HG02973 (cell line): ENCODE results near the gene CCDC60.

ENCODE experiments used
- ATAC-seq: cut with Tn5 transposase; IDR thresholded peaks from one replicate; pipeline ENCODE4 v1.9.1; 2021; ENCODE audit warnings: moderate library complexity; ENCODE audit not compliant: unreplicated experiment

The CCDC60 gene

DNA sequence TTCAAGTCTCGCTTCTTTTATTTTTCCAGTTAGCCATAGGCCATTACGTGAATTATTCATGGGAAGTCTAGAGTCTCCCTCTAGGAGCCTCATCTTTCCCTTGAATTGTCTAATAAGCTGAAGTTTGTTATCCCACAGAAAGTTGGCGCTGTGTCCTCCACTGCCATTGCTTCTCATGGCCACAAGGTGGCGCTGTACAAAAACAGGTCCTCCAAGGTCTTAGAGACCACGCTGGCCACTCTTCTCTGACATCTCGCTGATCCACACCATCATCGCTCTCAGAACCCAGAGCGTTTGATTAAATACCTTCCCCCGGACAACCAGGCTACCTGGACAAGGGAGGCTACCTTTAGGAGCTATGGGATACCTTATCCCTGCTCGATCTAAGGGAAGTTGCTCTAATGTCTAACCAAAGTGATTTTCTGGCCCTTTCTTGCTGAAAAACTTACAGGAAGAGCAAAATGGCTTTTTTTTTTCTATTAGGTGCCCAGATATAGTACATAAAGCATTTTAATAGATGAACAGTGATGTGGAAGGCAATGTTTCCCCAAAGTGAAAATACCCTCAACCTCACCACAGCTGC lies 110.0 kb downstream of the CCDC60 start:
- ATAC-seq = peak; percentile 85

DNA sequence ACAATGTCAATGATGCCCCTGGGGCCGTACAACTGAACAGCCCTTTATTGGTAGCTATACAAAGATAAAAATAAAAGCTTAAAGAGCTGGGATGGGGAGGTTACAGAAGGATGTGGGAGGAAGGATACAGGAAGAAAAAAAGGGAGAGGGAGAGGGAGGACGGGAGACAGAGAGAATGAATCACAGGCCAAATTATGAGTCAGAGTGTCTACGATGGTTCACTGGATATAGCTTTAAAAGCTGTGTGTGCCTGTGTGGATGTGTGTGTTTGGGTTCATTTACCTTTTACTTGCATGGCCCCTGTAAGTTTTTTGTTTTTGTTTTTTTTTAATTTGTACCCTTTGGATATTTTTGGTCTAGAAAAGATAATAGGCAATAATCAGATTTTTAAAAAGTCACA lies 111.9 kb downstream of the CCDC60 start:
- no peak for ATAC-seq

DNA sequence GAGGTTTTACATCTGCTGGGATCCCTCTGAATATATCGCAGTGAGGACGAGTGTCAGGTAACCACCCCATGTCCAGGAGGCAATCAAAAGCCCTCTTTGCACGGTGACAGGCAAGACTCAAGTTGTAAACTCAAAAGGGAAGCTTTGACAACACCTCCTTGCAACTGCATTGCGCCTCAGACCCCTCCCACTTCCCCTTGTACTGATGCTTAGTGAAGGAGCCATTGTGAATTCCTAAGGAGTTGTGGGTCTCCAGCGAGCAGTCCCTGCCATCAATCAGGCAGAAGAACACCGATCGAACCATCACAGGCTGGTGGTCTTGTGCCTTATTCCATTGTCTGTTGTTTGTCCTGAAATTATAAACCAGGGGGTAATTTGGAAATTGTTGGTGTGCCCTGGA lies 112.6 kb downstream of the CCDC60 start:
- no peak for ATAC-seq

DNA sequence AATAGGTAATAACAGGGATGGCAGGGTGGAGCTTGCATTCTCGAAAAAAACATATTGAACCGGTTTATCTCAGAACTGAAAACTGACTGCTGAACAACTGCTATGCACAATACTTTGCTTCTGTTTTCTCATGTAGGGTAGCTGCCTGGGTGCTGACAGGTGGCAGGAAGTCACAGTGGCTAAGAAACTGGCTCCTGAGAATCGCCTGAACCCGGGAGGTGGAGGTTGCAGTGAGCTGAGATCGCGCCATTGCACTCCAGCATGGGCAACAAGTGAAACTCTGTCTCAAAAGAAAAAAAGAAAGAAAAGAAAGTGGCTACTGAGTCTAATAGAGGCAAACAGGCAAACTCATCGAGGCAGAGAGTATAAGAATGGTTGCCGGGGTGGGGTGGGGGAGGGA lies 113.1 kb downstream of the CCDC60 start:
- no peak for ATAC-seq

DNA sequence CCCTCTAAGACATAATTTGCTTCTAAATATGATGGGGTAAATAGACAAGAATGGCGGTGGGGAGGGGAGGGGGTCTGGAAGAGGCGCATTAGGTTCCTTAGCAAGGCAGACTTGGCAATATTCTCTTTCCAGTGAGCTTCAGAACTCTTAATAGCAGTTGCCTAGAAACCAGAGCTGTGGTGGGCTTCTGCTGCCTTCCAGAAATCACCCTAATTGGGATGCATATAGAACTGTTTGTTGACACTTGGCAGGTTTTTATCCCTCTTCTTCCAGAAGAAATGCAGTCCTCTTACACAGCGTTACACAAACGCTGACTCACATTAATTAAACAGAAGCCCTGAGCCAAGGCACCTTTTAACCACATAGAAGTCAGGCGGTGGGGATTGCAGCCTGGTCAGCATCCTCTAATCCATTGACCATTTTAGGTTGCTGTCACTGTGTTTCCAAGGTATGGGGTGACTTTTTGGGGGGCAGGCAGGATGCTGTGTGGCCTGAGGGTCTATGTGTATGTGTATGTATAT lies 114.1 kb downstream of the CCDC60 start:
- no peak for ATAC-seq

DNA sequence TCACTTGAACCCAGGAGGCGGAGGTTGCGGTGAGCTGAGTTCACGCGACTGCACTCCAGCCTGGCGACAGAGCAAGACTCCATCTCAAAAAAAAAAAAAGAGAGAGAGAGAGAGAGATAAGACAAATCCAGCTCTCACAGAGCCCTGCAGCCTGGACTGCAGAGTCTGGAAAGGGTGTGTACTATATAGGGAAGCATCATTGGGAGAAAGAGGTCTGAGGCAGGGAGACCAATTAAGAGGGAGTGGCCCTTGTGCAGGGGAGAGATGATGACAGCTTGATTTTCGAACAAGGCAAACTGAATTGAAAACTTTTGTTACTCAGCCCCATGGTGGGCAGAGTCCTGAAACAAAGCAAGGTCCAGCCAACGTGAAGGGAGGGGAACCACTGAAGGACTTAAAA lies 116.2 kb downstream of the CCDC60 start:
- ATAC-seq = no peak

DNA sequence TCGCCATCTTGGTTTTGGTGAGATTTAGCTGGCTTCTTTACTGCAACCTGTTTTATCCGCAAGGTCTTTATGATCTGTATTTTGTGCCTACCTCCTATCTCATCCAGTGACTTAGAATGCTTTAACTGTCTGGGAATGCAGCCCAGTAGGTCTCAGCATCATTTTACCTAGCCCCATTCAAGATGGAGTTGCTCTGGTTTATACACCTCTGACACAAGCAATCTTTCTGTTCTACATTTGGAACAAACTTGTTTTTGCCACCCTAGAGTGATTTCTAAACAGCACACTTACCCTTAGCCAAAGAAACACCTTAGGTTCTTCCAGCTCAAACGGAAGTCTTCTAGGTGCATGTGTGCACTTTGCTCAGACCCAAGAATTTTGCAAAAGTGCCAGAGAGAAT lies 122.3 kb downstream of the CCDC60 start:
- no peak for ATAC-seq

DNA sequence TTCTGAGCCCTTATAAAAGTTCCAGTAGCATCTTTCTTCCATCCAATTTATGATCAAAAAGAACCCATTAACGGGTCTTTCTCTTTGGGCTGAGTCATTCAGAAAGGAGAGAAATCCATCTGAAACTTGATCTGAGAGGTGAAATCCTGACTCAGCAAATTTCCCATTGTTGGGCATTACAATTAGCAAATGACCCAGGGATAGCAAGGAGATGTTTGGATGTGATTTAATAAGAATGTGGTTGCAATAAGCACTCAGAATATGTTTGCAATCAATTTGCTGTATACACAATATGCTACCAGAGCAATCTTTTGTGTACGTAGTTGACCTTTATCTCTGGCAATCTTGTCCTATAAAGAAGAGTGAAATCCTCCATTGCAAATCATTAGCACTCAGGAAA lies 122.7 kb downstream of the CCDC60 start:
- ATAC-seq = no peak

DNA sequence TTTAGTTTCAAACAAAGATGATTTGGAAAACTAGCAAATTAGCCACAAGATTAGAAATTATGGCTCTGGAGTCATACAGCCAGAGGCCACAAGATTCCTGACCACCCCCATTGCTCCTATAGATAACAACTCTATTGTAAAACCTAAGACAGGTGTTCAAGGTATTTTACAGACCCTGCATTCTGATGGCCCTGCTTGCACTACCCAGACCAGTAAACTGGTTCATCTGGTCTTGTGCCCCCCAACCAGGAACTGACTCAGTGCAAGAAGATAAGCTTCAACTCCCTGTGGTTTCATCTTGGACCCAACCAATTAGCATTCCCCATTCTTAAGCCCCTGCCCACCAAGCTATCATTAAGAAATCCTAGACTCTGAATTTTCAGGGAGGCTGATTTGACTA lies 125.0 kb downstream of the CCDC60 start:
- no peak for ATAC-seq

DNA sequence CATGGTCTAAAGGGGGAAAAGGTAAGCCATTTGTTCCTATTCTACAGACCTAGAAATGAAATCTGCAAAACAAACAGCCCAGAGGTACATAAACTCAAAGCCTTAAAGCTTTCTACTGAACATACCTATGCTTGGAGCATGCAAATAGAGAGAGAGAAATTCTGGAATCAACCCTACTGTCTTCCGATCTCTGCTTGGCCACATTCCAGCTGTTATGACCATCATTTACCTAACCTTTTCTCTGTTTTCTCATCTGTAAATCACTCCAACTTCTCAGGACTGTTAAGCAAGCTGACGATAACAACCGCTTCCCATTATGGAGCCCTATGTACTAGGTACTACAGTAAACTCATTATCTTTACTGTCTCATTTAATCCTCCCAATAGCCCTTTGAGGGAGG lies 126.3 kb downstream of the CCDC60 start:
- ATAC-seq = no peak

DNA sequence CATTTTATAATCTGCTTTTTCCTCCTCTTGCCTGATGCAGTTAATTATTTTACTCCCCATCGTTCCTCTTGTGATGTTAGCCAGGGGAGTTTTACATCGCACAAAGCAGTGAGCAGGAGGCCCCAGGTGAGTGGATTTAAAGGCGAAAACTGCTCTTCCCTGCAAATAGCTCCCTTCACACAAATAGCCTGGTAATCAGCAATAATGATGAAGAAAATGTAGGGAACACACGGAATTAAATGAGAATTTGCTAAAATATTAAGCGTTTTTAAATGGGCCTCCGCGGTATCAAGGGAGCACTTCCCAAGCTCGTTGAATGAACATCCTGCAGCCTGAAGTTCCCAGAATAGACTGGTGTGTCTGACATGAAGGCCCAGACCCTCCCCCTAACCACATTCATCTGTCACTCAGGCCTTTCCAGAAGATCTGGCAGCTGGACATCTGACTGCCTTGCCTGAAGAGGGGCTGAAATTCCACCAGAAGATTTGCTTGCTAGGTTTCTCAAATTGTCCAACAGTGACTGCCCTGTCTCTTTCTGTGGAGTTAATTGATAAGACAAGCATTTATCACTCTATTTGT lies 127.2 kb downstream of the CCDC60 start:
- no peak for ATAC-seq

DNA sequence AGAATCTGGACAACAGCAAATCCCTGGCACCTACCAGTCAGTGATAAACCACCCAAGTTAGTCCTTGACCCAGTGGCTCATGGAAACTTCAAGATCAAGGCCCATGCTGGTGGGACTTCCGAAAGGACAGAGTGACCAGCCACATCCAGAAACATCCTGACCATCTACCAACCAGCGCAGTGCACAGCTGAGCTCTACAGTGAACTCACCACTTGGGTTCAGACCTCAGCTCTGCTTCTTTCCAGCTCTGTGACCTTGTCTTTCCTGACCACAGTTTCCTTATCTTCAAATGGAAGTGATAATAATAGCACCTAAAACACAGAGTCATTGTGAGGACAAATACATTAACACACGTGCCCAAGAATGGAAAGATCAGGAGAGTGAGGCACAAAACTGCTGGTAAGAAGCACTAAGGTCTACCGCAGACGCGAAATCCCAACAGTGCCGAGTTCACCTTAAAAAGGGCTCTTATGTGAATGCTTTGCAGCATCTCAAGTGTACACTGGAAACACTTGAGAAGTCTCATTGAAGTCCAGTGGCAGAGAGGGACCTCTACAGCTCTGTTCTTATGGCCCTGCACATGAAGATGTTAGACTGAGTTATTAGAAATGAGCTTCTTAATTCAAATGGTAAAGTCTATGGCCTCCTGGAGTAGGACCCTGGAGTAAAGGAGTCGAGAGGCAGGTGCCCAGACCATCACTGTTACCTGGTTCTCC lies 128.8 kb downstream of the CCDC60 start:
- no peak for ATAC-seq

DNA sequence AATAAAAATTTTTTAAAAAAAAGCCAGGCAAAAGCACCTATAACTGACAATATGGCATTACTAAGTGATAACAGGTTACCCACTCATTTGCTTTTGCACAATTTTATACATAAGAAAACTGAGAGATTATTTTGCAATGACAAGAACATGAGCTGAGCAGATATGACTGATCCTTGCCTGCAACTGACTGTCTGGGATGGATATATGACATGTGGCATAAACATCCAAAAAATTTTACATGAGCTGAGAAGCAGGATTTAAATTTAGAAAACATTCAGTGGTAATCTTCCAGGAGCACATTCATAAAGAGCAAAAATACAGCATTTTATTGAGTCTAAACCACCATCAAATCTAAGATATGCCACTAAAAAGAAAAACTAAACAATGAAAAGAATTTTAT lies 133.8 kb downstream of the CCDC60 start:
- no peak for ATAC-seq

DNA sequence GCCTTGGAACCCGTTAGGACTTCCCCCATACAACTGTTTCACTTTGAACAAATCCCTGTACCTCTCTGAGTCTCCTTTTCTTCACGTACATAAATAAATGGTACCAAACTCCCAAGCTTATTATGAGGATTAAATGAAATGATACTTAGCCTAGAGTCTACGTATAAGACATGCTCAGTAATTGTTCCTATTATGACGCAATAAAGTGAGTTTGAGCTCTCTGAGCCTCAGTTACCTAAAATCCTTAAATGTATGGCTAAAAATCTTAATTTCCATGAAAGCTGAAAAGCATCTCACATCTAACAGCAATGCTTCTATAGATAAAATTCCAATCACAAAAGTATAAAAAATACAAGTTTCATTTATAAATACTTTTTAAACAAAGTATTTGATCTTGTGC lies 141.1 kb downstream of the CCDC60 start:
- ATAC-seq = no peak

DNA sequence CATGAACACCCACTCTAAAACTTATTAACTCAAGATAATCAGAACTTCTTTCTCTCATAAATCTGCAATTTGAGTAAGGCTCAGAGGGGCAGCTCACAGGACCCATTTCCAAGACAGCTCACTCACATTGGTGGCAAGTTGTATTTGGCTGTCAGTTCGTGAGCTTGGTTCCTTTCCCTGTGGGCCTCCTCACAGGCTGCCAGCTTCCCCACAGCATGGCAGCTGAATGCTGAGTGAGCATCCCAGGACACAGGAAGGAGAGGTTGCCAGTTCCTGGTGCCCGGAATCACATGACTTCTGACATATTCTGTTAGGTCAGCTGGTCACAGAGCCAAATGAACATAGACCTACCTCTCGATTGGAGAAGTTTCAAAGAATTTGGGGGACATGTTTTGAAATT lies 142.4 kb downstream of the CCDC60 start:
- no peak for ATAC-seq

DNA sequence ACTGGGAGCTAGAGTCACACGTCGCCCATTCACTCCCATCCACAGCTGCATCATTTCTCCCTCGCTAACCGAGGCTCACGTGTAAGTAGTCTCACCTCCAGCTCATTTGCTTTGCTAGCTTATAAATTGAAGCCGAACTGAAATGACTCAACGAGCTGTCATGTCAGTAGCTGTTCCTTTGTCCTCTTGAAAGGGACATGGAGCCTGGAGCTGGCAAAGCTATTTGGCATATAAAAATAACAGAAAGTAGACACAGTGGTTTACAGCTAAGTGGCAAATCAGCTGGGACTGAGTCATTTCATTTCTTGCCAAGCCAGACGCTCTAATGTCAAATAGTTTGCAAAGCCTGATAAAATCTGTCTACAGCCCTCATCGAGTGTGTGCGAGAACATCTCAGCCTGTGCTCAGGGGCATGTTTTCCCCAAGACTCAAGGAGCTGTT lies 144.6 kb downstream of the CCDC60 start:
- no peak for ATAC-seq

DNA sequence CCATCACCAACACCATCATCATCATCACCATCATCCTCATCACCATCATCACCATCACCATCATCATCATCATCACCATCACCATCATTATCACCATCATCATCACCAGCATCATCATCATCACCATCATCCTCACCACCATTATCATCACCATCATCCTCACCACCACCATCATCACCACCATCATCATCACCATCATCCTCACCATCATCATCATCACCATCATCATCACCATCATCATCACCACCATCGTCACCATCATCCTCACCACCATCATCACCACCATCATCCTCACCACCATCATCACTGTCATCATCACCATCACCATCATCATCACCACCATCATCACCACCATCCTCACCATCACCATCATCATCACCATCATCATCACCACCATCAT lies 146.0 kb downstream of the CCDC60 start:
- no peak for ATAC-seq

DNA sequence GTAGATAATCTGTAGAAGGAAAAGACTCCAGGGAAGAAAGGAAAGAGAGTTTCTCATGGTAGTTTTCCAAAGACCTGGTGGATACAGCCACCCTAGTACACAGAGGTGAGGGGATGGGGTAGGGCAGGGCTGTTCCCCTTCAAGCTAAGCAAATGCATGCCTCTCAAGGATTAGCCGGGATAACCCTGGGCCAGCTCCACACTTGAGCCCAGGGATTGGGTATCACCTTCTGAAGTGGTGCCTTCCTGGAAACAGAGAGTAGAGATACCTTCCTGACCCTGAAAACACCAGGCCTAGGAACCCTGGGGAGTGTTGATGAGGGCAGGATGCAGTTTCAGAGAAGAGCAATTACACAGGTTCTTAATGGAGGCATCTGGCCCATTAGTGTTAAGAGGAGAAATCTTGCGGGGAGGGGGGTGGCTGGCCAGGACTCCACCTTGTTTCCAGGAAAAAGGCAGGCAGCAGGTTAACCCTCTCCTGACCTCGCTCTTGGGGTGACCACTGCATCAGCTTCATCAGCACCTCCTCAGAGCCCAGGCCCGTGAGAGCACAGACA lies 152.1 kb downstream of the CCDC60 start:
- no peak for ATAC-seq

DNA sequence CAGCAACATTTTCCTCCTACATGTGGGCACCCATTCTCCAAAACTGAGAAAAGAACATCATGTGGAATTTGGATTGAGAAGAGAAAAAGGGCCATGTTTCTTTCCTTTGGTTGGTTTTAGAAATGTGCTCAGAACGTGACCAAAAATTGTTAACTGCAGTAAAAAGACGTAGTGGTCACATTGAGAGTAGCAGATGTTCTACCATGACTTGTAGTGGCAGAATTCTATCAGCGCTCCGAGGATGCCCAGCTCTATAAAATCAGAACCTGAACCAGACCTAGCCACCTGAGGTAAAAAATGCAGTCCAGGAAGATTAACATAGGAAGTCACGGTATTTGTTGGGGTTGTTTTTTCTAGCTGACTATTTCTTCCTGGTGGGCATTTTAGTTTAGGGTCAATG lies 157.3 kb downstream of the CCDC60 start:
- ATAC-seq = no peak

DNA sequence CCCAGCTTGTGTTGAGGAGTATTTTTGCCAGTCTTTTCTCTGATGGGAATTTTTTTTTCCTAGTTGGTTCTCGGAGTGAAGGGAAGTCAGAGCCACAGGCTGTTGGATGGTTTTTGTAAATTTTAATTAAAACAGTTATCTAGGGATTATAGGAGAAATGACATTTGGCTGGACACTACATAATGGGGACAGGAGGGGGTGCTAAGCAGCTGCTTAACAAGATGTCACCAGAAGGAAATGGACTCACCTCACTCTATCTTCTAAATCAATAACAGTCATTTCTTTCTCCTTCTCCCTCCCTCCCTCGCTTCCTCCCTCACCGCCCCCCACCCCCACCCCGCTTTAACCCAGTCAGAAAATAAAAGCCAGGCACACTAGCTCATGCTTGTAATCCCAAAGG lies 165.7 kb downstream of the CCDC60 start:
- ATAC-seq = no peak

DNA sequence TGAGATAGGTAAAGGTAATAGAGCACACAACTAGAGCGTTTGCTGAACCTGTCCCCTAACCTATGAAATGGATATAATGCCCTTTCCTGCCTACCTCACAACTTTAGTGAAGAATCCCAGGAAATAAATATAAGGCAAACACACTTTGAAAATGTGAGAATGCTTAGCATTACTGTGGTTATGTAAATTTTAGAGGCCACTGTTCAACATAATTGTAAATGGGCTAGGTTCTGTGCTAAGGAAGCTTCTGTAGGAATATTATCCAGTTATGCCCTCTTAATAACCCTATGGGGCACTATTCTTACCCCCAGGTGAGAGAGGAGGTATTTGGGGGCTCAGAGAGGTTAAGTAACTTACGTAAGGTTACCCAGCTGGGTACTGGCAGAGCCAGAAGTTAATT lies 166.5 kb downstream of the CCDC60 start:
- ATAC-seq = no peak

DNA sequence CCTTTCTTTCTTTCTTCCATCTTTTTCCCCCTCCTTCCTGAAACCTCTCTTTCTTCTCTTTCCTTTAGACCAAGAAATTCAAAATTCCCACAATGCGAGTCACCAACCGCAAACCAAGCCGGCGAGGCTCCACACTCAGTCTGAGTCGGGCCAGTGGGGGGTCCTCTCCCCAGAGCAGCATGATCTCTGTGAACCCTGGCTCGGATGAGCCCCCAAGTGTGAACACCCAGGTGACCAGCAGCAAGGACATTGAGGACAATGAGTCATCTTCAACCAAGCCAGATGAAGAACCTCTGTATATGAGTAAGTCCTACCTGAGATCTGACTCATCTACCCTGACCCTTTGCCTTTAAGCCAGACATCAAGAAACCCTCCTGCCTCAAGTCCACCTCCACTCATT lies 170.5 kb downstream of the CCDC60 start:
- no peak for ATAC-seq
